Stimulated activated CD4-positive, alpha-beta T cell treated with anti-CD3 and anti-CD28 coated beads, Interleukin-2, amount 100 ng/mL, for 24 hours (primary cell): ENCODE results near the gene EGFL8.
A peak's percentile ranks its signal among the peaks of the same experiment; 100 is the strongest.
"Not testable (repeated sequence)": the region's sequence is repeated elsewhere in the genome, so short reads cannot be mapped to it uniquely, and the experiment has no call there.

Experiments
- DNase-seq, 2 donors: peaks; one replicate each; pipeline ENCODE4 v3.0.0-alpha.2; 2020

EGFL8 gene

GRCh38 chr6:32164295-32164694 lies at the start of gene EGFL8:
EGFL8 (plus strand) TSS chr6:32164595; CDS start chr6:32166166, 1,571 bp downstream.
- DNase-seq = no peak

- DNase-seq = no peak
These were observed 49.6 kb upstream of the EGFL8 start for GRCh38 chr6:32114796-32115195.

- no peak for DNase-seq
These were observed 48.8 kb upstream of the EGFL8 start for GRCh38 chr6:32115623-32116022.

- no peak for DNase-seq
These were observed 47.7 kb upstream of the EGFL8 start for GRCh38 chr6:32116674-32117073.

GRCh38 chr6:32117461-32117860 lies 46.9 kb upstream of the EGFL8 start:
- no peak for DNase-seq

- peak; percentile 72 to 78 for DNase-seq
These were observed 45.4 kb upstream of the EGFL8 start for GRCh38 chr6:32118782-32119628.

GRCh38 chr6:32120573-32121059 lies 43.8 kb upstream of the EGFL8 start:
- DNase-seq = no peak

GRCh38 chr6:32123681-32124080 lies 40.7 kb upstream of the EGFL8 start:
- DNase-seq = no peak

- no peak for DNase-seq
These were observed 37.5 kb upstream of the EGFL8 start for GRCh38 chr6:32126880-32127279.

GRCh38 chr6:32127409-32127716 lies 37.0 kb upstream of the EGFL8 start:
- no peak for DNase-seq

GRCh38 chr6:32127717-32128592 lies 36.4 kb upstream of the EGFL8 start, which contains the start of gene ATF6B:
ATF6B (minus strand) TSS chr6:32128246; CDS start chr6:32128207, 39 bp downstream.
- DNase-seq = peak; percentile 95 to 98

- no peak for DNase-seq
These were observed 35.6 kb upstream of the EGFL8 start for GRCh38 chr6:32128751-32129296.

- DNase-seq = peak in 1 of 2 donors; percentile 22
These were observed 34.9 kb upstream of the EGFL8 start for GRCh38 chr6:32129297-32130088.

- DNase-seq = no peak
These were observed 32.9 kb upstream of the EGFL8 start for GRCh38 chr6:32131439-32131948.

GRCh38 chr6:32132110-32132509 lies 32.3 kb upstream of the EGFL8 start:
- no peak for DNase-seq

GRCh38 chr6:32133786-32134185 lies 30.6 kb upstream of the EGFL8 start:
- DNase-seq = no peak

GRCh38 chr6:32137454-32137853 lies 26.9 kb upstream of the EGFL8 start:
- no peak for DNase-seq

GRCh38 chr6:32139590-32139989 lies 24.8 kb upstream of the EGFL8 start:
- no peak for DNase-seq

- DNase-seq = no peak
These were observed 23.9 kb upstream of the EGFL8 start for GRCh38 chr6:32140420-32141046.

- DNase-seq = not testable (repeated sequence)
These were observed 20.2 kb upstream of the EGFL8 start for GRCh38 chr6:32144238-32144637.

GRCh38 chr6:32146287-32146686 lies 18.1 kb upstream of the EGFL8 start:
- no peak for DNase-seq

- no peak for DNase-seq
These were observed 17.7 kb upstream of the EGFL8 start for GRCh38 chr6:32146687-32147086.
